Prostate gland (tissue), 2 donors: ENCODE results near the gene MUC13. TPM values are rescaled to one million over a fixed set of nuclear protein-coding genes. Genes with fewer than 3 reads are reported as not detected.

Source experiments
- DNase-seq: peaks from one replicate; pipeline ENCODE4 v3.0.0-alpha.2; 2019; ENCODE audit warnings: low spot score
- H3K27ac ChIP-seq, 2 donors: fragments of 200-600 bp; sonication (generic); 2 replicates each; pipeline ENCODE4 v1.5.1; 2017 to 2019
- H3K27me3 ChIP-seq: fragments of 200-600 bp; sonication (generic); replicated peaks from 2 replicates; pipeline ENCODE4 v1.5.1; 2019; ENCODE audit not compliant: insufficient read depth
- H3K36me3 ChIP-seq, 2 donors: fragments of 200-600 bp; sonication (generic); 1 replicate in 1 of 2; 2 replicates in 1 of 2; pipeline versions ENCODE4 v1.5.1 to v1.8.1; 2017 to 2019
- H3K4me1 ChIP-seq: fragments of 200-600 bp; sonication (generic); replicated peaks from 2 replicates; pipeline ENCODE4 v1.5.1; 2019
- H3K4me3 ChIP-seq, 2 donors: fragments of 200-600 bp; sonication (generic); 2 replicates each; pipeline ENCODE4 v1.5.1; 2017 to 2019
- H3K9me3 ChIP-seq: fragments of 200-600 bp; sonication (generic); 2 replicates; pipeline ENCODE4 v1.5.1; 2017
- POLR2A ChIP-seq: fragments of 450-650 bp; IDR thresholded peaks from one replicate; pipeline ENCODE4 v1.6.1; 2016; ENCODE audit warnings: antibody characterized with exemption, mild to moderate bottlenecking
- POLR2AphosphoS5 ChIP-seq: sonication (generic); formaldehyde crosslinking; IDR thresholded peaks from one replicate; pipeline ENCODE4 v1.6.1; 2017; ENCODE audit warnings: antibody characterized with exemption
- WGBS: methylation state at CpG from one replicate; pipeline ENCODE4 v1.1.5; 2018; 5-methylcytosine and 5-hydroxymethylcytosine counted together
- intact Hi-C: fragments of 100-400 bp; cut with DNase I; formaldehyde crosslinking; loops from one replicate; pipeline ENCODE4 v1.14.2; 2022
- total RNA-seq, 2 donors: library from RNA; depleted of rRNA; stranded (reverse); fragments of >200 nt; gene quantifications; one replicate each; pipeline ENCODE4 v1.1.0, GENCODE V29; 2016
- TF ChIP-seq, protein P1 (sequence below), 4 experiments: fragments of 200-600 bp in 2 of 4; fragments of 450-650 bp in 2 of 4; sonication (generic) in 2 of 4; IDR thresholded peaks; 1 replicate in 3 of 4; 2 replicates in 1 of 4; pipeline ENCODE4 v1.5.1; 2016 to 2019; ENCODE audit warnings: antibody characterized with exemption in 4 of 4, mild to moderate bottlenecking in 2 of 4, moderate library complexity in 2 of 4

Gene MUC13
- total RNA-seq, 2 donors from 2014 or later, result 1.3 to 1.5 TPM

GRCh38 chr3:124856677-124857076 is 77.9 kb downstream of the MUC13 start:
- 97% methylated on average over 2 of the region's 2 CpGs for WGBS
- H3K9me3 ChIP-seq, result no peaks in the 10 kb centered on the region
- no peaks in the 10 kb centered on the region for H3K36me3 ChIP-seq
- no peak for DNase-seq
- H3K27ac ChIP-seq, result no peak overlapping the region
- no peak overlapping the region for H3K4me3 ChIP-seq
- H3K4me1 ChIP-seq, result no peaks in the 10 kb centered on the region
- intact Hi-C loops, result no loop called here
- TF ChIP-seq, protein P1, sequence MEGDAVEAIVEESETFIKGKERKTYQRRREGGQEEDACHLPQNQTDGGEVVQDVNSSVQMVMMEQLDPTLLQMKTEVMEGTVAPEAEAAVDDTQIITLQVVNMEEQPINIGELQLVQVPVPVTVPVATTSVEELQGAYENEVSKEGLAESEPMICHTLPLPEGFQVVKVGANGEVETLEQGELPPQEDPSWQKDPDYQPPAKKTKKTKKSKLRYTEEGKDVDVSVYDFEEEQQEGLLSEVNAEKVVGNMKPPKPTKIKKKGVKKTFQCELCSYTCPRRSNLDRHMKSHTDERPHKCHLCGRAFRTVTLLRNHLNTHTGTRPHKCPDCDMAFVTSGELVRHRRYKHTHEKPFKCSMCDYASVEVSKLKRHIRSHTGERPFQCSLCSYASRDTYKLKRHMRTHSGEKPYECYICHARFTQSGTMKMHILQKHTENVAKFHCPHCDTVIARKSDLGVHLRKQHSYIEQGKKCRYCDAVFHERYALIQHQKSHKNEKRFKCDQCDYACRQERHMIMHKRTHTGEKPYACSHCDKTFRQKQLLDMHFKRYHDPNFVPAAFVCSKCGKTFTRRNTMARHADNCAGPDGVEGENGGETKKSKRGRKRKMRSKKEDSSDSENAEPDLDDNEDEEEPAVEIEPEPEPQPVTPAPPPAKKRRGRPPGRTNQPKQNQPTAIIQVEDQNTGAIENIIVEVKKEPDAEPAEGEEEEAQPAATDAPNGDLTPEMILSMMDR (IDR thresholded peaks at IDR 0.05), result no peak
- TF ChIP-seq POLR2A (no peak), POLR2AphosphoS5 (no peak)
- H3K27me3 ChIP-seq, result no peaks in the 10 kb centered on the region

Other genes starting within 250 kb of the MUC13 start
- gene UMPS, start 204.3 kb downstream of the MUC13 start, total RNA-seq, result 10 to 100 TPM; 22.2 to 23.5 TPM
- gene ITGB5, start 47.4 kb downstream of the MUC13 start, total RNA-seq, result 100 to 1,000 TPM; 123 to 154 TPM
- gene HEG1, start 121.2 kb upstream of the MUC13 start, total RNA-seq, result 100 to 1,000 TPM in 1 of 2 donors, 10 to 100 TPM in 1; 27.5 to 130 TPM